Omental fat pad (tissue), 4 donors: ENCODE data around the gene GRIA1. TPM values are rescaled to one million over a fixed set of nuclear protein-coding genes. Genes with fewer than 3 reads are reported as not detected.

Experiments used
- ATAC-seq: fragments of 150-250 bp; one replicate; pipeline ENCODE4 v1.9.1; 2016; ENCODE audit warnings: mild to moderate bottlenecking, moderate library complexity; ENCODE audit not compliant: low FRiP score
- DNase-seq: peaks from one replicate; pipeline ENCODE4 v3.0.0-alpha.2; 2019; ENCODE audit warnings: low spot score
- total RNA-seq, 4 donors: library from RNA; depleted of rRNA; stranded (reverse); fragments of >200 nt; gene quantifications; one replicate each; pipeline ENCODE4 v1.1.0, GENCODE V29; 2016
- TF ChIP-seq, protein P1 (sequence below), 3 donors: fragments of 450-650 bp; IDR thresholded peaks; one replicate each; pipeline ENCODE4 v1.5.1; 2016 to 2017; ENCODE audit warnings: antibody characterized with exemption in 3 of 3, mild to moderate bottlenecking in 3 of 3, moderate library complexity in 2 of 3

Gene GRIA1
- total RNA-seq, 4 donors from 2014 or later, result 1.7 to 9.6 (median 5.0) TPM; not detected in 1

DNA sequence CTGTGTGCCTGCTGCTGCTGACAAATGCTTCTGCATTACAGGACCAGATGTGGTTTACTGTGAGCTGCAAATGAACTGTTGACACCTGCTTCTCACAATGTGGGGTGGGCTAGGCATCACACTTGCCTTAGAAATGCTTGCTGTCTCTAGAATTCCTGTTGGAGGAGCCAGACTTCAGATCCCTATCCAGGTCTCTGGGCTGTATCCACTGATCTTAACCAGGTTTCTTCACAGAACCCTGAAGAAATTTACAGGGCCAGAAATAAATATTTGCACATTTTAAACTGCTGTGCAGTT is 292.8 kb downstream of the GRIA1 start:
- ATAC-seq (no peak), DNase-seq (no peak)
- TF ChIP-seq, protein P1, sequence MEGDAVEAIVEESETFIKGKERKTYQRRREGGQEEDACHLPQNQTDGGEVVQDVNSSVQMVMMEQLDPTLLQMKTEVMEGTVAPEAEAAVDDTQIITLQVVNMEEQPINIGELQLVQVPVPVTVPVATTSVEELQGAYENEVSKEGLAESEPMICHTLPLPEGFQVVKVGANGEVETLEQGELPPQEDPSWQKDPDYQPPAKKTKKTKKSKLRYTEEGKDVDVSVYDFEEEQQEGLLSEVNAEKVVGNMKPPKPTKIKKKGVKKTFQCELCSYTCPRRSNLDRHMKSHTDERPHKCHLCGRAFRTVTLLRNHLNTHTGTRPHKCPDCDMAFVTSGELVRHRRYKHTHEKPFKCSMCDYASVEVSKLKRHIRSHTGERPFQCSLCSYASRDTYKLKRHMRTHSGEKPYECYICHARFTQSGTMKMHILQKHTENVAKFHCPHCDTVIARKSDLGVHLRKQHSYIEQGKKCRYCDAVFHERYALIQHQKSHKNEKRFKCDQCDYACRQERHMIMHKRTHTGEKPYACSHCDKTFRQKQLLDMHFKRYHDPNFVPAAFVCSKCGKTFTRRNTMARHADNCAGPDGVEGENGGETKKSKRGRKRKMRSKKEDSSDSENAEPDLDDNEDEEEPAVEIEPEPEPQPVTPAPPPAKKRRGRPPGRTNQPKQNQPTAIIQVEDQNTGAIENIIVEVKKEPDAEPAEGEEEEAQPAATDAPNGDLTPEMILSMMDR (IDR thresholded peaks at IDR 0.05), result no peak

DNA sequence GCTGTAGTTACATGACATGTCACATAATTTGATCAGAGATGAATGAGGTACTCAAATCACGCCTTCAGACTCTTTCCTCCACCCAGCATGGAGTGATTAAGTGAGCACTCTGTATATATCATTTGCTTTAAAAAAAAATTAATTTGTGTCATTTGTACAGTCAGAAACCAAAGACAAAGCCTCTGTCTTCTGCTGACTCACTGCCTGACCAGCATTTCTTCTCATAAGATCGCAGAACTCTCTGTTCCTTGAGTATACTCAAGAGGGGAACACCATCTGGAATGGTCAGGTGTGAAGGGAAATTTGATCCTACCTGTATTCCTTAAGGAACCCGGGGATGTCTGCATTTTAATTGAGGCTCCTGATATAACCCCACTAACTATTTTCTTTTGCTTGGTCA is 293.8 kb downstream of the GRIA1 start:
- no peak for ATAC-seq
- TF ChIP-seq, protein P1 (IDR thresholded peaks at IDR 0.05), result no peak
- DNase-seq, result no peak

DNA sequence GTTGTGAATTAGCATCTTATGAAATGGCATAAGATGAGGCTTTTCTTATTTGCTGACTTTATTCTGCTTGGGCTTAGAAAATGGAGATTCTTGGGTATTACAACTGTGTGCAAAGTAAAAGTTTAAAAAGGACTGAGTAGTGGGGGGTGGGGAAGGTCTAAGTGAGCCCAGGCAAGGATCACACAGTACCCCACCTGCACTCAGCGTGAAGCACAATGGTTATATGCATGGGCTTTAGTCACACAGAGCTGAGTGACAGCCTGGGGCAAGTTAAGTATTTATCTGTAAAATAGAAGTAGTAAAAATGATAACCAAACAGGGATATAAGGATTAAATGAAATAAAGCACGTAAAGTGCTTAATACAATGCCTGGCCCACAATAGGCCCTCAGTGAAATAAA is 300.9 kb downstream of the GRIA1 start:
- ATAC-seq, result no peak
- TF ChIP-seq, protein P1 (IDR thresholded peaks at IDR 0.05), result no peak
- DNase-seq, result no peak

DNA sequence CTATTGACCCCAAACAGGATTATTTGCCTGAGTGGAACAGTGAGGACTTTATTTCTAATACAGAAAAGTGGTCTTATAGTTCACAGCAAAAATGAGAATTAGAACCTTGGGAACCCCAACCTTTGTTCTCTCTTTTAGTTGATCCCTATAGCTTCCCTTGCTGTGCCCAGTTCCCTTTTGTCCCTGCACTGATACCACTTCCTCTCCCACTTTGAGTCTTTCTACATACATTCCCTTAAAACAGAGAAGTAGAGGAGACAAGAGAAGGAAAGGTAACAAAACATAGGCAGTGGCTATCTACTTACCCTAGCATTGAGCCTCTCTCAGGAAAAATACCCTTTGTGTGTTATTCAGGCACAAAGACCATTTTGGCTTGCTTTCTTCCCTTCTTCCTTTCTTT is 301.8 kb downstream of the GRIA1 start:
- ATAC-seq (no peak), DNase-seq (no peak)

DNA sequence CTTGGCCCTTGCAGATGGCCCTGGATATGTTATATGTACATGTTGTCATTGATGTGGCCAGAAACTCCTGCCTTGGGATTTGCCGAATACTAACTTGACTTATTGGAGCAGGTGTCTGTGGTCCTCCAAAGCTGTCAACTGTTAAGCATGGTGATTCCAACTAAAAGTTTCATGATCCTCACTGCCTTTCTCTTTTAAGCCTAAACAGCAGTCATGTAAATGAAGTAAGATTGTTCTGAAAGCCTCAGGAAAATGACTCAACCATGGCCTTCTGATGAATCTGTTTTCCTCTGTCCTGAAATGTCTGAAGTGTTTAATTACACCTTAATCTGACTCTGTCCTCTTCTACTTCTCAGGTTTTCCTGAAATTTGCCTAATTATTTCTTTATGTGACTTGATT is 303.2 kb downstream of the GRIA1 start:
- ATAC-seq (no peak), DNase-seq (no peak)
- TF ChIP-seq, protein P1 (IDR thresholded peaks at IDR 0.05), result no peak

More for the DNA sequence above, 301.8 kb downstream of the GRIA1 start:
- TF ChIP-seq, protein P1 (IDR thresholded peaks at IDR 0.05), result no peak

DNA sequence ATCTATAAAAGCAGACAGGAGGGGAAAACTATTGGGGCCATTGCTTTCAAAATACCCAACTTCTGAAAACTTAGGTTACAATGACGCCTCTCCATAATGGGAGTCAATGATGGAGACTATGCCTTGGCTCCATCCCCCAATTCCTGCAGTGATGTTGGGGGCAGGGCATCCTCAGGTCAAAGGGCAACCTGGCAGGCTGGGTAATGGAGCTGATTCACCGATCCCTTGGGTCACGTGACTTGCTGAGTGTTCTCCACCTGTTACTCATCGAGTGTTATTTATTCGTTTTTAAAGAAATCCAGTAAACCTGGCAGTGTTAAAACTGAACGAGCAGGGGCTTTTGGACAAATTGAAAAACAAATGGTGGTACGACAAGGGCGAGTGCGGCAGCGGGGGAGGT is 303.9 kb downstream of the GRIA1 start:
- TF ChIP-seq, protein P1 (IDR thresholded peaks at IDR 0.05), result no peak
- ATAC-seq (no peak), DNase-seq (no peak)

DNA sequence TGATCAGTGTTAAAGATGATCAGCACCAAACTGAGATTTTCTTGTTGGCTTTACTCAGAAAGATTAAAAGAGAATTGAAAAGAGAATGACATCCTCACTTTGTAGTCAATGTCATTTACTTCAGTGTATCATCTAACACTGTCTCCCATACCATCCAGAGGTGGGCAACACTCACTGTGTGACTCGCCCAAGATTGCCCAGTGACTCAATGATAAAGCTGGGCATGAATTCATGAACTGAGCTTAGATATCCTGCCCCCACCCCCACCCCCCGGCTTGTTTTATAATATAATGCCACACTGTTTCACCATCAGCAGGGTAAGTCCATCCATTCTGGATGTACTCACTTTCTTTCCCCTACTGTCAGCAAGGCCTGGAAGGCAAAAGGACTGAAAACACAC is 306.1 kb downstream of the GRIA1 start:
- TF ChIP-seq, protein P1 (IDR thresholded peaks at IDR 0.05), result no peak
- ATAC-seq, result no peak
- DNase-seq, result no peak
